ENCODE data around the gene ANTKMT. TPM values are rescaled to one million over a fixed set of nuclear protein-coding genes. Genes with fewer than 3 reads are reported as not detected.
A peak's percentile ranks its signal among the peaks of the same experiment; 100 is the strongest.

ANTKMT gene
- total RNA-seq, 4 donors from 2014 or later, result 6.2 to 21.1 (median 19.1) TPM

- H3K27ac ChIP-seq, result peak within 1 kb of the TSS; percentile 86 to 96
- peak; percentile 90 for DNase-seq
- peak within 1 kb of the TSS; percentile 43 to 82 for H3K4me3 ChIP-seq
- no peaks in the 10 kb centered on the region for H3K9me3 ChIP-seq
- intact Hi-C loops (cut with DNase I; ENCODE audit: low total_unique reads), result no loop called here
- peaks cover 0 to 38% of the 10 kb centered on the region in 2 donors for H3K4me1 ChIP-seq
- TF ChIP-seq CTCF (IDR thresholded peaks at IDR 0.05), result peak in 1 of 4 experiments; percentile 2
- peak; percentile 66 to 88 for TF ChIP-seq POLR2A (IDR thresholded peaks at IDR 0.05)
- H3K36me3 ChIP-seq, result no peaks in the 10 kb centered on the region
- no peaks in the 10 kb centered on the region for H3K27me3 ChIP-seq
These were observed 40.9 kb upstream of the ANTKMT start, which contains the start of gene STUB1 for GRCh38 chr16:679814-680624. Gene STUB1 (plus strand): TSS chr16:680410. CDS start chr16:680526, 116 bp downstream.

GRCh38 chr16:680625-680945 lies 40.4 kb upstream of the ANTKMT start:
- no peak for DNase-seq
- Histone ChIP-seq H3K9me3 (no peaks in the 10 kb centered on the region), H3K4me3 (peak overlapping the region; percentile 39 to 82), H3K4me1 (peaks cover 0 to 34% of the 10 kb centered on the region in 2 donors), H3K36me3 (no peaks in the 10 kb centered on the region), H3K27ac (peak overlapping the region; percentile 86 to 96), H3K27me3 (no peaks in the 10 kb centered on the region)
- intact Hi-C loops (cut with DNase I; ENCODE audit: low total_unique reads), result no loop called here
- TF ChIP-seq CTCF (IDR thresholded peaks at IDR 0.05) (no peak), POLR2A (IDR thresholded peaks at IDR 0.05) (no peak)

GRCh38 chr16:680967-681745 lies 39.8 kb upstream of the ANTKMT start:
- H3K9me3 ChIP-seq, result no peaks in the 10 kb centered on the region
- H3K36me3 ChIP-seq, result no peaks in the 10 kb centered on the region
- H3K4me3 ChIP-seq, result peak overlapping the region; percentile 39 to 82
- no peak for DNase-seq
- no peak for TF ChIP-seq CTCF (IDR thresholded peaks at IDR 0.05)
- no peak for TF ChIP-seq POLR2A (IDR thresholded peaks at IDR 0.05)
- H3K27me3 ChIP-seq, result no peaks in the 10 kb centered on the region
- H3K4me1 ChIP-seq, result peaks cover 0 to 29% of the 10 kb centered on the region in 2 donors
- H3K27ac ChIP-seq, result peak overlapping the region; percentile 86 to 96
- intact Hi-C loops (cut with DNase I; ENCODE audit: low total_unique reads), result no loop called here

- TF ChIP-seq POLR2A (IDR thresholded peaks at IDR 0.05) (no peak), CTCF (IDR thresholded peaks at IDR 0.05) (no peak)
- no peaks in the 10 kb centered on the region for H3K9me3 ChIP-seq
- no peak overlapping the region for H3K27ac ChIP-seq
- H3K27me3 ChIP-seq, result no peaks in the 10 kb centered on the region
- H3K4me3 ChIP-seq, result no peak overlapping the region
- intact Hi-C loops (cut with DNase I; ENCODE audit: low total_unique reads), result no loop called here
- H3K4me1 ChIP-seq, result peaks cover 0 to 29% of the 10 kb centered on the region in 2 donors
- no peak for DNase-seq
- H3K36me3 ChIP-seq, result no peaks in the 10 kb centered on the region
These were observed 39.1 kb upstream of the ANTKMT start for GRCh38 chr16:681746-682427.
